Mucosa of gallbladder (tissue), 1 donor: ENCODE measurements around the gene IL17RA. TPM values are rescaled to one million over a fixed set of nuclear protein-coding genes. Genes with fewer than 3 reads are reported as not detected.

ENCODE experiments used
- DNase-seq: peaks from one replicate; pipeline ENCODE4 v3.0.0-alpha.2; 2020; ENCODE audit warnings: low spot score
- total RNA-seq: library from RNA; stranded (reverse); gene quantifications from one replicate; pipeline ENCODE4 v1.2.1, GENCODE V29; 2021
- donor health status: DM: no; HTN: no; CAD: no.

IL17RA gene
- total RNA-seq, 1 donor from 2014 or later = 27.2 TPM

- no peak for DNase-seq
Observed at GRCh38 chr22:17106161-17106784, 21.5 kb downstream of the IL17RA start.

DNA sequence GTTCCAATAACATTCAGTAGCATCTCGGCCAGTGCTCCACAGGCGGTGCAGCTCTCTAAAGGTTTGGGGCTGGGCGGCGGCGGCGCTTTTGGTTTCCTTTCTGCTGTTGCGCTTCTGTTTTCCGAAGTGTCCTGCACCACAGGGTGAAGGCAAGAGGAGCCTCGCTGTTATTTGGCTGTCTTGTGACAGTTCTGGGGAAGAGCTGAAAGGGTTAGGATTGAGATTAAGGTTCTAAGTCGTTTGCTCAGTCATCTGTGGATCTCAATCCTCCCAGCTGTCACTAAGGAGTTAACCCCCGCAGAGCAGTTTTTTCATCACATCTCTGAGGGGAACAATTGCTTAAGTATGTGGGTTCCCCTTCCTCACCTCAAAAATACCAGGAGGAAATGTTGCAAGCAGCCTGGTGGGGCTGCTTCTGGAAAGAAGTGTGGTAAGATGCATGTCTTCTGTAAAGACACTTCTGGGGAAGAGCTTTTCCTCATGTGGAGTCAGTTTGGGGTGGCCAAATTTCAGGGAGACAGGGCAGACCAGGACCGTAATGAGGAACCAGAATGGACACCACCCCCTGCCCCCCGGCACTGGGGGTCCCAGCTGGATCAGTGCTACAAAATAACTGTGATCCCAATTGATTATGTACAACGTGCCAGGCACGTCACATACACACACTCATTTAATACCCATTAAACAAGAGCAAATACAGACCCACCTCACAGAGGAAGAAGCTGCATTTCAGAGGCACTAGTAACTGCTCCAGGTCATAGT is 22.2 kb downstream of the IL17RA start:
- no peak for DNase-seq

- no peak for DNase-seq
Observed at GRCh38 chr22:17107547-17107810, 22.7 kb downstream of the IL17RA start.

DNA sequence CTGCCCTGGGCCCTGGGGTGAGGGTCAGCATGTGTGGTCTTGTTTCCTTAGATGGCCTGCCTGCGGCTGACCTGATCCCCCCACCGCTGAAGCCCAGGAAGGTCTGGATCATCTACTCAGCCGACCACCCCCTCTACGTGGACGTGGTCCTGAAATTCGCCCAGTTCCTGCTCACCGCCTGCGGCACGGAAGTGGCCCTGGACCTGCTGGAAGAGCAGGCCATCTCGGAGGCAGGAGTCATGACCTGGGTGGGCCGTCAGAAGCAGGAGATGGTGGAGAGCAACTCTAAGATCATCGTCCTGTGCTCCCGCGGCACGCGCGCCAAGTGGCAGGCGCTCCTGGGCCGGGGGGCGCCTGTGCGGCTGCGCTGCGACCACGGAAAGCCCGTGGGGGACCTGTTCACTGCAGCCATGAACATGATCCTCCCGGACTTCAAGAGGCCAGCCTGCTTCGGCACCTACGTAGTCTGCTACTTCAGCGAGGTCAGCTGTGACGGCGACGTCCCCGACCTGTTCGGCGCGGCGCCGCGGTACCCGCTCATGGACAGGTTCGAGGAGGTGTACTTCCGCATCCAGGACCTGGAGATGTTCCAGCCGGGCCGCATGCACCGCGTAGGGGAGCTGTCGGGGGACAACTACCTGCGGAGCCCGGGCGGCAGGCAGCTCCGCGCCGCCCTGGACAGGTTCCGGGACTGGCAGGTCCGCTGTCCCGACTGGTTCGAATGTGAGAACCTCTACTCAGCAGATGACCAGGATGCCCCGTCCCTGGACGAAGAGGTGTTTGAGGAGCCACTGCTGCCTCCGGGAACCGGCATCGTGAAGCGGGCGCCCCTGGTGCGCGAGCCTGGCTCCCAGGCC is 23.7 kb downstream of the IL17RA start:
- DNase-seq = no peak

DNA sequence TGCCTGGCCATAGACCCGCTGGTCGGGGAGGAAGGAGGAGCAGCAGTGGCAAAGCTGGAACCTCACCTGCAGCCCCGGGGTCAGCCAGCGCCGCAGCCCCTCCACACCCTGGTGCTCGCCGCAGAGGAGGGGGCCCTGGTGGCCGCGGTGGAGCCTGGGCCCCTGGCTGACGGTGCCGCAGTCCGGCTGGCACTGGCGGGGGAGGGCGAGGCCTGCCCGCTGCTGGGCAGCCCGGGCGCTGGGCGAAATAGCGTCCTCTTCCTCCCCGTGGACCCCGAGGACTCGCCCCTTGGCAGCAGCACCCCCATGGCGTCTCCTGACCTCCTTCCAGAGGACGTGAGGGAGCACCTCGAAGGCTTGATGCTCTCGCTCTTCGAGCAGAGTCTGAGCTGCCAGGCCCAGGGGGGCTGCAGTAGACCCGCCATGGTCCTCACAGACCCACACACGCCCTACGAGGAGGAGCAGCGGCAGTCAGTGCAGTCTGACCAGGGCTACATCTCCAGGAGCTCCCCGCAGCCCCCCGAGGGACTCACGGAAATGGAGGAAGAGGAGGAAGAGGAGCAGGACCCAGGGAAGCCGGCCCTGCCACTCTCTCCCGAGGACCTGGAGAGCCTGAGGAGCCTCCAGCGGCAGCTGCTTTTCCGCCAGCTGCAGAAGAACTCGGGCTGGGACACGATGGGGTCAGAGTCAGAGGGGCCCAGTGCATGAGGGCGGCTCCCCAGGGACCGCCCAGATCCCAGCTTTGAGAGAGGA is 24.5 kb downstream of the IL17RA start:
- no peak for DNase-seq

DNA sequence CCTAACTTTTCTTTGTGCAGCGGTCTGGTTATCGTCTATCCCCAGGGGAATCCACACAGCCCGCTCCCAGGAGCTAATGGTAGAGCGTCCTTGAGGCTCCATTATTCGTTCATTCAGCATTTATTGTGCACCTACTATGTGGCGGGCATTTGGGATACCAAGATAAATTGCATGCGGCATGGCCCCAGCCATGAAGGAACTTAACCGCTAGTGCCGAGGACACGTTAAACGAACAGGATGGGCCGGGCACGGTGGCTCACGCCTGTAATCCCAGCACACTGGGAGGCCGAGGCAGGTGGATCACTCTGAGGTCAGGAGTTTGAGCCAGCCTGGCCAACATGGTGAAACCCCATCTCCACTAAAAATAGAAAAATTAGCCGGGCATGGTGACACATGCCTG is 25.2 kb downstream of the IL17RA start:
- no peak for DNase-seq

DNA sequence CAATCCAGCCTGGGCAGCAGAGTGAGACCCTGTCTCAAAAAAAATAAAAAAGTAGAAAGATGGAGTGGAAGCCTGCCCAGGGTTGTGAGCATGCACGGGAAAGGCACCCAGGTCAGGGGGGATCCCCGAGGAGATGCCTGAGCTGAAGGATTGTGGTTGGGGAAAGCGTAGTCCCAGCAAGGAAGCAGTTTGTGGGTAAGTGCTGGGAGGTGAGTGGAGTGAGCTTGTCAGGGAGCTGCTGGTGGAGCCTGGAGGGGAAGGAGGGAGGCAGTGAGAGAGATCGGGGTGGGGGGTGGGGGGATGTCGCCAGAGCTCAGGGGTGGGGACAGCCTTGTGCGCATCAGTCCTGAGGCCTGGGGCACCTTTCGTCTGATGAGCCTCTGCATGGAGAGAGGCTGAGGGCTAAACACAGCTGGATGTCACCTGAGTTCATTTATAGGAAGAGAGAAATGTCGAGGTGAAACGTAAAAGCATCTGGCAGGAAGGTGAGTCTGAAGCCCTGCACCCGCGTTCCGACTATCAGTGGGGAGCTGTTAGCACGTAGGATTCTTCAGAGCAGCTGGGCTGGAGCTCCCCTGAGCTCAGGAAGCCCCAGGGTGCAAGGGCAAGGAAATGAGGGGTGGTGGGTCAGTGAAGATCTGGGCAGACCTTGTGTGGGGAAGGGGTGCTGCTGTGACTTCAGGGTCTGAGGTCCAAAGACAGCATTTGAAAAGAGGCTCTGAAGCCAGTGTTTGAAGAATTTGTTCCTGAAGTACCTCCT is 26.2 kb downstream of the IL17RA start:
- no peak for DNase-seq

GRCh38 chr22:17112491-17113042 is 27.8 kb downstream of the IL17RA start:
- DNase-seq = no peak

GRCh38 chr22:17113600-17113999 is 28.8 kb downstream of the IL17RA start:
- DNase-seq = no peak

- no peak for DNase-seq
Observed at GRCh38 chr22:17114173-17114897, 29.5 kb downstream of the IL17RA start.

DNA sequence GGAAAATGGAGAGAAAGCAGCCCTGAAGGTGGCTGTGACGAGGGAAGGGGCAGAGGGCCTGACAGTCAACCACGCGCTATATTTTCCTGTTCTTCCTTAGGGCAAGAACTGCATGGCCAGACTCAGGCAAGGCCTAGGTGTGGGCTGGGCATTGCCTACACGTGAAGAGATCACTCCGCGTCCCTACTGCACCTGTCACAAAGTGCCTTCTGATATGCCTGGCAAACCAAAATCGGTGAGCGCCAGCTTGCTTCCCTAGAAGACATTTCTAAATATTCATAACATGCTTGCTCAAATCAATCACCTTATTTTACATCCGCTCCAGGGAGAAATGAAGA is 30.1 kb downstream of the IL17RA start:
- DNase-seq = no peak

DNA sequence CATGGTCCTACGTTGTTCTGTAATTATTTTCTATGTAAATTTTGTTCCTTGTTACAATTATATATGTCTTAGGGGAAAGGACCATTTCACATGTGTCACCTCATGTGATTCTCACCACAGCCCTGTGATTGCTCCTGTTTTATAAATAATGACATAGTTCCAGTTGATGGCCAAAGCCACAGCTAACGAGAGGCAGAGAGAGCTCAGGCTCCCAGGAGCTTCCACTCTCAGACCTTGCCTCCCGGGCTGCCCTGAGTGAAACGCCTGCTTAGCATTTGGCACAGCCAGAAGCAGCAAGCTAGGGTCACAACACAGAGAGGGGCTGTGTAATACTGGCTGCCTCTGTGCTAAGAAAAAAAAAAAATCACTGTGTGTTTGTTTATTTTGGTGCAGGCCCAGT is 30.4 kb downstream of the IL17RA start:
- no peak for DNase-seq

DNA sequence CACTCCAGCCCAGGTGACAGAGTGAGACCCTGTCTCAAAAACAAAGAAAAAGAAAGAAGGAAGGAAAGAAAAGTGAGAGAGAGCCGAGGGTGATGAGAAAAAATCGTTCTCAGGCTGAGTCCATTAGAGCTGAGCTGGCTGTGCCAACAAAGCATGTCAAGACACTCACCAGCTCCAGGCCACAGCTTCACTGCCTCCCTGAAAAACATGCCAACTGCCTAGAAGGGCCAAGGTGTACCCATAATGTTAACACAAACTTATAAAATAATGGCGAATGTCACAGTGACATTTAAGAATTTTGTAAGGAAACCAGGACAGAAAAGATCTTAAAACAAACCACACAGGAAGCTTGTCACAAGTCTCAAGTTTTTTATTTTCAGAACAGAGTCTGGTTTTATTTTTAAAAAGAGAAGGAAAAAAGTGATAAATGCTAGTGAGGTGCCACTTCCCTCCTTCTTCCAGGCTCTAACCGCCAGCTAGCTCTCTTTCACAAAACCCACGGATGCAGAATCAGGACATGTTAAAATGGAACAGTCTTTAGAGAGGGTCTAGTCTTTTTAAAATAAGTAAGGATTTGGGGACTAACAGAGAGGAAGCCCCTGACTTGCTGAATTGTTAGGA is 31.3 kb downstream of the IL17RA start:
- DNase-seq = no peak

DNA sequence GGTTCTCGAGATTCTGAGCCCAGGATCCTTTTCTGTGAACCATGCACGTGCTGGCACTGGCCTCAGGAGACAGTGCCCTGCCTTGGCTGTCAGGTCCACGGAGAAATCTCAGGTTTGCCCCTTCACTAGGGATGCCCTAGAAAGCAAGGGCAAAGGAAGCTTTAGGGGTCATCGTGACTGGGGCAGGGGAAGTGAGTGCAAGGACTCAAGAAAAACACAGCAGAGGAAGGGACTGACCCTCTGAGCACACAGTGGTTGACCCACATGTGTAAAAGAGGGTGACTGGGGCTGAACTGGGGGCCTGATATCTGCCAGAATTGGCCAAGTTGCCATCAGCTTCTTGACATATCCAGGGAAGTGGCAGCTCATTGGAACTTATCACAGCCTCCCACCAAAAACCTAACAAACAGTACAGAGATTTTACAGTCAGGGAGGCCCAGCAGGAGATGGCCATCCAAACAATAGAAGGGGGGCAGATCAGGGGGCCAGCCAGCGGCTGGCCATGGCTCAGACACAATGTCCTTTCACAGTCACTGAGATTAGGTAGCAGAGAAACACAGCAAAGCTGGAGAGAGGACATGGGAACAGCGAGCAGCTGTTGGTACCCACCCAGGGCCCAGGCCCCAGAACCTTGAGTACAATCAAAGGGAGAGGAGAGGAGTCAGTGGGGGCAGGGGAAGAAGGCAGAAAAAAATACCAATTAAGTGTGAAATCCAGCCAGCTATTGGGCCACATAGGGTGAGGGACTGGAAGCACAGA is 32.0 kb downstream of the IL17RA start:
- DNase-seq = no peak

DNA sequence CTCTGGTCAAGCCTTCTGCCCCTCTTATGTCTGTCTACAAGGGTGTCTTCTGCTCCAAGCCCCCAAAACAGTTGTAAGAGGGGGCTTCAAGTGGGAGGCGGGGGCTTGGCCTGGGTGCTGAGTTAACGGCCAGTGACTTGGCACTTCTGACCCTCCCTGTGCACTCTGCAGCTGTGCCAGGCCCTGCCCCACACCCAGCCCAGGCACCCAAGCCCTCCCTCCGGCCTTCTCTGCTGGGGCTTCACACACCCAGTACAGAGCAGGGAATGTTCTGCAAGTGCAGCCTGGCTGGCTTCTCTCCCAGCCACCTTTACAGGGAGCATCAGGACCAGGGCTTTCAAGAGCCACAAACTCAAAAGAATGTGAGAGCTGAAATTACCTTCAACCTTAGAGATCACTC is 32.6 kb downstream of the IL17RA start:
- DNase-seq = no peak

DNA sequence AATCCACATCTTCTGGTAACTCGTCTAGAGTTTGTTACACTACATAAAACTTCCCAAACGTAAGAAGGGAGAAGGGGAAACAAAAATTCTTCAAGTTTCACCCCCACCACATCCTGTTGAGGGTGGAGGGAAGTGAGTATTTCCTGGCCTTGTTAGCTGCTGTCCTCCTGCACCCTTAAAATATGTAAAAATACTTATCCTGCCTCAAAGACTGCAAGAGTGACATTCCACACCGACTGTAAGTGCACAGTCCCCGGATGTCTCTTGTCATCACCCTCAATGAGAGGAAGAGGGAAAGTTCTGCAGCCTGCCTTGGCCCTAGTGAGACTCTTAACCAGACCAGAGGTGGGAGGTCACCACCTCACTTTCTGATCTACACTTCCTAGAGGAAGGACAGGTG is 33.1 kb downstream of the IL17RA start:
- DNase-seq = no peak

GRCh38 chr22:17118342-17118741 is 33.5 kb downstream of the IL17RA start:
- no peak for DNase-seq

DNA sequence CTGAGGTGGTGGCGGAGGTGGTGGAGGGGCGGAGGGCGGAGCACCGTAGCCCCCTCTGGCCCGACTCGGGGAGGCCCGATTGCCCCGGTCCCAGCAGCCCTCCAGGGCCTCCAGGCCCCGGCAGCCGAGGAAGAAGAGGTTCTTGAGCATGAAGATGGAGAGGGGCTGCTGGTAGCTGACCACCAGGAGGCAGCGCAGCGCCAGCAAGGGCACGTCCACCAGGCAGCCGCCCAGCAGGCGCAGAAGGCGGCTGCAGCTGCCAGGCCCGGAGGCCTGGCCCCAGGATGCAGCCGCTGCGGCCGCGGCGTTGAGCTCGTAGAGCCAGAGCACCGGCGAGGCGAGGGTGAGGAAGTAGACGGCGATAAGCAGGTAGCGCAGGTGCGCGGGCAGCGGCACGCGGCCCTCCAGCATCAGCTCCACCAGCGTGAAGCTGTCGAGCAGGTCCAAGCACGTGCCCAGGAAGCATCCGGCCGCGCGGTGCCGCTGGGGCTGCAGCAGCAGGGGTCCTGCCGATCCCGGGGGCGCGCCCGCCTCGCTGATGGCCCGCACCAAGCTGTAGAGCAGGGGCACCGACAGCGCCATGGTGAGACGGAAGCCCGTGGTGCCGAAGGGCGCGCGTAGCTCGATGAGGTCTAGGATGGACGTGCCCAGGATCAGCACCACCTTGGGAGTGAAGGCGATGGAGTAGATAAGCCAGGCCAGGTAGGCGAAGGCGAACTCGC is 34.8 kb downstream of the IL17RA start:
- DNase-seq = no peak

DNA sequence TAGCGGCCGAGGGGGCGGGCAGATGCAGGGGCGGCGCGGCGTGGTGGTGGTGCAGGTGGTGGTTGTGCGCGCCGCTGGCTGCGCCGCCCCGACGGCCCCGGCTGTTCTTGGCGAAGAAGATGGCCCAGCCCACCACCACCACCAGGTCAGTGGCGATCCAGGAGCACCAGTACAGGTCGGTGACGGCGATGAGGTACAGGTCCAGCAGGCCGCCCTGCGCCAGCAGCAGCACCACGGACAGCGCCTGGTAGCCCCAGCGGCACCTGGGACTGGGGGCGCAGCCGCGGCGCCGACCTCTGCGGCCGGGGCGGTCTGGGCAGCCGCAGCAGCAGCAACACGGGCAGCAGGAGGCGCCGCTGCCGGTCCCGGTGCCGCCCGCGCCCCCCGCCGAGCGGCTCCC is 35.5 kb downstream of the IL17RA start:
- DNase-seq = peak; percentile 58
